WERI-Rb-1 (cell line): ENCODE data around the gene GPR137C.

ENCODE experiments used
- DNase-seq: peaks from one replicate; pipeline ENCODE4 v3.0.0-alpha.2; 2020
- H3K27ac ChIP-seq: fragments of 250-450 bp; sonication (Bioruptor Pico); 2 replicates; pipeline ENCODE4 v1.5.1; 2020; ENCODE audit warnings: mild to moderate bottlenecking, moderate library complexity
- H3K27me3 ChIP-seq: fragments of 250-450 bp; sonication (Bioruptor Pico); 2 replicates; pipeline ENCODE4 v1.5.1; 2021; ENCODE audit warnings: mild to moderate bottlenecking, low read depth, moderate library complexity; ENCODE audit not compliant: insufficient read depth, severe bottlenecking
- H3K36me3 ChIP-seq: fragments of 250-450 bp; sonication (Bioruptor Pico); 2 replicates; pipeline ENCODE4 v1.5.1; 2020; ENCODE audit warnings: mild to moderate bottlenecking, moderate library complexity
- H3K4me3 ChIP-seq: 2 replicates; pipeline ENCODE4 v1.5.1; 2011; ENCODE audit warnings: low read depth, mild to moderate bottlenecking, control low read depth, low read length
- H3K9me3 ChIP-seq: fragments of 250-450 bp; sonication (Bioruptor Pico); 2 replicates; pipeline ENCODE4 v1.5.1; 2021; ENCODE audit warnings: mild to moderate bottlenecking, moderate library complexity; ENCODE audit not compliant: severe bottlenecking
- CTCF ChIP-seq: IDR thresholded peaks from 2 replicates; pipeline ENCODE4 v1.5.1; 2011; ENCODE audit warnings: low read depth, mild to moderate bottlenecking, control low read depth, inconsistent platforms, low read length

The GPR137C gene

GRCh38 chr14:52527052-52527451, 25.6 kb upstream of the GPR137C start:
- H3K4me3 ChIP-seq = no peak overlapping the region
- H3K36me3 ChIP-seq = no peaks in the 10 kb centered on the region; the same call in 1 of the 2 replicates
- TF ChIP-seq CTCF = no peak
- H3K27ac ChIP-seq = no peak overlapping the region
- no peak for DNase-seq
- no peaks in the 10 kb centered on the region for H3K9me3 ChIP-seq
- no peaks in the 10 kb centered on the region for H3K27me3 ChIP-seq

GRCh38 chr14:52531481-52531880, 21.2 kb upstream of the GPR137C start:
- no peaks in the 10 kb centered on the region for H3K9me3 ChIP-seq
- H3K27me3 ChIP-seq = no peaks in the 10 kb centered on the region
- no peak for DNase-seq
- TF ChIP-seq CTCF = no peak
- no peak overlapping the region for H3K27ac ChIP-seq
- H3K36me3 ChIP-seq = peaks cover 21% of the 10 kb centered on the region
- no peak overlapping the region for H3K4me3 ChIP-seq

- TF ChIP-seq CTCF = no peak
- no peak for DNase-seq
- Histone ChIP-seq H3K9me3 (no peaks in the 10 kb centered on the region), H3K27ac (no peak overlapping the region), H3K27me3 (no peaks in the 10 kb centered on the region), H3K4me3 (no peak overlapping the region), H3K36me3 (peaks cover 26% of the 10 kb centered on the region)
These were observed 16.4 kb upstream of the GPR137C start for GRCh38 chr14:52536269-52536668.

GRCh38 chr14:52538623-52539022, 14.0 kb upstream of the GPR137C start:
- Histone ChIP-seq H3K4me3 (no peak overlapping the region), H3K36me3 (peaks cover 30% of the 10 kb centered on the region), H3K27me3 (no peaks in the 10 kb centered on the region), H3K27ac (no peak overlapping the region), H3K9me3 (no peaks in the 10 kb centered on the region)
- no peak for TF ChIP-seq CTCF
- DNase-seq = no peak

- H3K4me3 ChIP-seq = no peak overlapping the region
- no peak for DNase-seq
- H3K27ac ChIP-seq = no peak overlapping the region
- no peak for TF ChIP-seq CTCF
- H3K9me3 ChIP-seq = no peaks in the 10 kb centered on the region
- peaks cover 4% of the 10 kb centered on the region for H3K36me3 ChIP-seq
- no peaks in the 10 kb centered on the region for H3K27me3 ChIP-seq
These were observed 6.9 kb upstream of the GPR137C start for GRCh38 chr14:52545584-52546317.

- H3K27ac ChIP-seq = no peak overlapping the region
- no peak overlapping the region for H3K4me3 ChIP-seq
- DNase-seq = no peak
- H3K36me3 ChIP-seq = peaks cover 4% of the 10 kb centered on the region
- no peaks in the 10 kb centered on the region for H3K9me3 ChIP-seq
- H3K27me3 ChIP-seq = no peaks in the 10 kb centered on the region
- no peak for TF ChIP-seq CTCF
These were observed 6.3 kb upstream of the GPR137C start for GRCh38 chr14:52546318-52546670.
